HEK293T (cell line): ENCODE data around the gene KIRREL3.
A peak's percentile ranks its signal among the peaks of the same experiment; 100 is the strongest.

Experiments
- CTCF ChIA-PET: fragments of 350-600 bp; formaldehyde crosslinking; extraction: SDS; loops from one replicate; lab custom pipeline; 2021; ENCODE audit warnings: antibody characterized with exemption, inconsistent platforms; lab: Yijun Ruan, JAX
- POLR2A ChIA-PET: fragments of 350-600 bp; formaldehyde crosslinking; extraction: SDS; loops from one replicate; lab custom pipeline; 2020; ENCODE audit warnings: antibody characterized with exemption, inconsistent platforms; lab: Yijun Ruan, JAX
- DNase-seq: peaks from one replicate; pipeline ENCODE4 v3.0.0; 2012; ENCODE audit warnings: mixed read lengths; ENCODE audit errors: extremely low spot score
- ARNT ChIP-seq: fragments of 450-650 bp; IDR thresholded peaks from 2 replicates; pipeline ENCODE4 v1.6.1; 2017; ENCODE audit warnings: mild to moderate bottlenecking
- BHLHE40 ChIP-seq: fragments of 450-650 bp; IDR thresholded peaks from 2 replicates; pipeline ENCODE4 v1.6.1; 2016; ENCODE audit warnings: mild to moderate bottlenecking, moderate library complexity, borderline replicate concordance
- CTBP1 ChIP-seq: fragments of 450-650 bp; IDR thresholded peaks from 2 replicates; pipeline ENCODE4 v1.6.1; 2016; ENCODE audit warnings: borderline replicate concordance
- ELF4 ChIP-seq: fragments of 450-650 bp; IDR thresholded peaks from 2 replicates; pipeline ENCODE4 v1.6.1; 2017; ENCODE audit warnings: antibody characterized with exemption
- FOXA1 ChIP-seq: fragments of 450-650 bp; IDR thresholded peaks from 2 replicates; pipeline ENCODE4 v1.6.1; 2016; ENCODE audit warnings: mild to moderate bottlenecking
- FOXK2 ChIP-seq: fragments of 450-650 bp; IDR thresholded peaks from 2 replicates; pipeline ENCODE4 v1.6.1; 2016; ENCODE audit warnings: mild to moderate bottlenecking
- FOXM1 ChIP-seq: fragments of 450-650 bp; IDR thresholded peaks from 2 replicates; pipeline ENCODE4 v1.6.1; 2017; ENCODE audit warnings: mild to moderate bottlenecking, borderline replicate concordance
- HDGF ChIP-seq: fragments of 450-650 bp; IDR thresholded peaks from 2 replicates; pipeline ENCODE4 v1.6.1; 2017; ENCODE audit warnings: antibody characterized with exemption, borderline replicate concordance
- L3MBTL2 ChIP-seq: fragments of 450-650 bp; conservative IDR thresholded peaks from 2 replicates; pipeline ENCODE4 v1.6.1; 2016; ENCODE audit warnings: mild to moderate bottlenecking
- LEF1 ChIP-seq: fragments of 450-650 bp; IDR thresholded peaks from 2 replicates; pipeline ENCODE4 v1.6.1; 2017; ENCODE audit warnings: mild to moderate bottlenecking, borderline replicate concordance
- NFRKB ChIP-seq: fragments of 450-650 bp; IDR thresholded peaks from 2 replicates; pipeline ENCODE4 v1.6.1; 2016; ENCODE audit warnings: mild to moderate bottlenecking, moderate library complexity
- SP1 ChIP-seq: fragments of 450-650 bp; IDR thresholded peaks from 2 replicates; pipeline ENCODE4 v1.6.1; 2017
- SUZ12 ChIP-seq: fragments of 450-650 bp; IDR thresholded peaks from 2 replicates; pipeline ENCODE4 v1.6.1; 2016; ENCODE audit warnings: mild to moderate bottlenecking
- TARDBP ChIP-seq: fragments of 450-650 bp; IDR thresholded peaks from 2 replicates; pipeline ENCODE4 v1.6.1; 2016
- ZNF384 ChIP-seq: fragments of 450-650 bp; IDR thresholded peaks from 2 replicates; pipeline ENCODE4 v1.6.1; 2016
- TF ChIP-seq, protein P1 (sequence below): fragments of 450-650 bp; IDR thresholded peaks from 2 replicates; pipeline ENCODE4 v1.6.1; 2016

Gene KIRREL3

GRCh38 chr11:126570489-126570888 lies 430.1 kb downstream of the KIRREL3 start:
- ChIA-PET CTCF (no interaction called here), POLR2A (no interaction called here)
- TF ChIP-seq FOXK2 (no peak), TARDBP (no peak), FOXM1 (no peak), ARNT (no peak), ELF4 (no peak), LEF1 (no peak), L3MBTL2 (no peak), ZNF384 (no peak), SUZ12 (no peak), FOXA1 (no peak), CTBP1 (no peak), NFRKB (no peak), BHLHE40 (no peak), SP1 (no peak), HDGF (no peak)
- TF ChIP-seq, protein P1, sequence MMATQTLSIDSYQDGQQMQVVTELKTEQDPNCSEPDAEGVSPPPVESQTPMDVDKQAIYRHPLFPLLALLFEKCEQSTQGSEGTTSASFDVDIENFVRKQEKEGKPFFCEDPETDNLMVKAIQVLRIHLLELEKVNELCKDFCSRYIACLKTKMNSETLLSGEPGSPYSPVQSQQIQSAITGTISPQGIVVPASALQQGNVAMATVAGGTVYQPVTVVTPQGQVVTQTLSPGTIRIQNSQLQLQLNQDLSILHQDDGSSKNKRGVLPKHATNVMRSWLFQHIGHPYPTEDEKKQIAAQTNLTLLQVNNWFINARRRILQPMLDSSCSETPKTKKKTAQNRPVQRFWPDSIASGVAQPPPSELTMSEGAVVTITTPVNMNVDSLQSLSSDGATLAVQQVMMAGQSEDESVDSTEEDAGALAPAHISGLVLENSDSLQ: no peak
- no peak for DNase-seq

DNA sequence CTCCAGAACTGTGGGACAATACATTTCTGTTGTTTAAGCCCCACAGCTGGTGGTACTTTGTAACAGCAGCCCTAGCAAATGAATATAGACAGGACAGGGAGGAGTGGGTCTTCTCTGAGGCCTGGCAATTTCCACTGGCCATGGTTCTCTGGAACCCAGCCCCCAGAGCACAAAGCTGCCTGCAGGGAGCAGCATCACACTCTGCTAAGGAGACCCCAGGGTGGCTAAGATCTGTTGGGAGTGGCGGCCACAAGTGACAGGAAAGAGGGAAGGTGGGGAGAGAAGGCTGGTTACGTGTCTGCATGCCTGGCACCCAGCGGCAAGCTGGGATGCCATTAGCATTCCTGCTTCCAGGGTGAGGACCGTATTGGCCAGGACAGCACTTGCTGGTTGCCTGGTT lies 433.2 kb downstream of the KIRREL3 start:
- POLR2A ChIA-PET: no interaction called here
- CTCF ChIA-PET: no interaction called here
- no peak for DNase-seq
- TF ChIP-seq, protein P1: no peak
- TF ChIP-seq FOXA1: no peak
- no peak for TF ChIP-seq ZNF384
- TF ChIP-seq ARNT: no peak
- no peak for TF ChIP-seq FOXM1
- no peak for TF ChIP-seq FOXK2
- TF ChIP-seq CTBP1: no peak
- TF ChIP-seq HDGF: no peak
- no peak for TF ChIP-seq LEF1
- TF ChIP-seq ELF4: no peak
- TF ChIP-seq SUZ12: no peak

DNA sequence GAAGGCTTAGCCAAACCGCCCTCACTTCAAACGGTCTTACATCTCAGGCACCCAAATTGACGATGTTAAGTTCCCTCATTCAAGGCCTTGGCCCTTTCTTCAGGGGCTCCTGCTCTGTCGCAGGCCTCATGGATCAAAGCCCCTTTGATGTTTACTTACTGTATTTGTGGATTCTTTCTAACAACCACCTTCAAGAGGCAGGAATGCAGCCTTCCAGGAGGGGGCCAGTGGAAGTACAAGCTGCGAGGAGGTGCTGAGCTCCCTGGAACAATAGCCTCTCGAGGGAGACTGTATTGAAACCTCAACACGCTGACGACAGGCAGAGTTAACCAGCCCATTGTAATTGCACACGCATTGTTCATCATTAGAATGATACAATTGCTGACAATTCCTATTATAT lies 436.0 kb downstream of the KIRREL3 start:
- DNase-seq: no peak
- POLR2A ChIA-PET: no interaction called here

DNA sequence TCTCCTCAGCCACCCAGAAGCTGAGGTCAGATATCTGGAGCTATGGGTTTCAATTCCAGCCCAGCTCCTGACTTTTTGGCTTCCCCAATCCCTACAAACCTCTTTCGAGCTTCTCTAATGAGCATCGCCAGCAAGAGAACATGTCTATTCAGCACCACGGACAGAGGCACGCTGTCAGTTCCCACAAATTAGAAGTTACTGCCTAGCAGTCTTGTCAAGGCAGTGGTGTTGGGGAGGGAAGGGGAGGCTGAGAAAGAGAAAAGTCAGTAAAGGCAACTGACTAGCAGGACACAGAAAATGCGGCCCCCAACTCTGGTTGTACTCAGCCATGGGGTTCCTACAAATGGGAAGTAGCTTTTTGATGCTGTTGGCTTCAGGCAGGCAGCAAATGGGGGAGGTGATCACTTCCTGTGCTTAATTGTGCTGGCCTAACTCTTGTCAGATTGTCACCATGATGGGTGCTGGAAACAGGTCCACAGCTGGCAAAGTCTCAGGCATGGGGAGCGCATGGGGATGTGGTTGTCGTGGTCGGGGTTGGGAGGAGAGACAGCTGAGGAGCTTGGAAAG lies 439.2 kb downstream of the KIRREL3 start:
- POLR2A ChIA-PET: no interaction called here
- peak; percentile 61 for DNase-seq
- CTCF ChIA-PET: no interaction called here
- TF ChIP-seq, protein P1: peak; percentile 21; the same call in 1 of the 2 replicates
- TF ChIP-seq ELF4: no peak
- no peak for TF ChIP-seq LEF1
- no peak for TF ChIP-seq FOXM1
- no peak for TF ChIP-seq FOXK2
- no peak for TF ChIP-seq ZNF384
- TF ChIP-seq L3MBTL2: no peak

More for the DNA sequence above, 436.0 kb downstream of the KIRREL3 start:
- CTCF ChIA-PET: no interaction called here
- TF ChIP-seq ZNF384 (no peak), L3MBTL2 (no peak), FOXA1 (no peak), CTBP1 (no peak), TARDBP (no peak), ELF4 (no peak), ARNT (no peak), NFRKB (no peak), SP1 (no peak), SUZ12 (no peak), FOXK2 (no peak)
- TF ChIP-seq, protein P1: no peak

GRCh38 chr11:126560221-126560620 lies 440.3 kb downstream of the KIRREL3 start:
- ChIA-PET POLR2A (no interaction called here), CTCF (no interaction called here)
- TF ChIP-seq HDGF: no peak
- TF ChIP-seq CTBP1: no peak
- no peak for TF ChIP-seq SUZ12
- no peak for TF ChIP-seq FOXA1
- no peak for TF ChIP-seq TARDBP
- no peak for TF ChIP-seq ELF4
- no peak for TF ChIP-seq NFRKB
- no peak for TF ChIP-seq ARNT
- no peak for TF ChIP-seq L3MBTL2
- no peak for TF ChIP-seq FOXM1
- no peak for TF ChIP-seq BHLHE40
- no peak for DNase-seq
